HCT116 (cell line): ENCODE data around the gene STOML2. TPM values are rescaled to one million over a fixed set of nuclear protein-coding genes. Genes with fewer than 3 reads are reported as not detected.

Experiments
- ATAC-seq: fragments of 200-7000 bp; cut with Tn5 transposase; 2 replicates; pipeline ENCODE4 v1.9.1; 2020; ENCODE audit warnings: mild to moderate bottlenecking, moderate library complexity
- BruUV-seq: library from RNA; stranded (reverse); fragments of 400-500 nt; replicated peaks from 2 replicates; lab custom pipeline; 2021; lab: Mats Ljungman, UMichigan
- CTCF ChIA-PET: fragments of 300-600 bp; sonication (Branson Sonifier 250); formaldehyde crosslinking; loops from one replicate; lab custom pipeline; 2021; ENCODE audit warnings: antibody characterized with exemption; lab: Charles Lee
- POLR2A ChIA-PET: fragments of 300-600, 350-600 bp; sonication (Branson Sonifier 250); formaldehyde crosslinking; loops from one replicate; lab custom pipeline; 2021; ENCODE audit warnings: antibody characterized with exemption; lab: Charles Lee
- RAD21 ChIA-PET, 2 experiments: fragments of 300-600 bp; sonication (Branson Sonifier 250); formaldehyde crosslinking; loops; one replicate each; lab custom pipeline; 2023; ENCODE audit warnings: low total read pairs in 2 of 2; ENCODE audit not compliant: uncharacterized antibody in 2 of 2, unreplicated experiment in 2 of 2, low non-redundant PET in 1 of 2; lab: Charles Lee
- DNase-seq: peaks from one replicate; pipeline ENCODE4 v3.0.0-alpha.2; 2010; ENCODE audit warnings: low read depth, low spot score
- H2AFZ ChIP-seq: fragments of 200-600 bp; shearing (Covaris generic), sonication (generic); 2 replicates; pipeline ENCODE4 v1.6.1; 2017; ENCODE audit warnings: low read depth, mixed run types, mixed read lengths, antibody characterized with exemption, low read length; ENCODE audit not compliant: poor library complexity, severe bottlenecking
- H3K27ac ChIP-seq: 2 replicates; pipeline ENCODE4 v1.5.1; 2012; ENCODE audit warnings: low read depth, low read length
- H3K27me3 ChIP-seq: fragments of 200-600 bp; sonication (generic); 2 replicates; pipeline ENCODE4 v1.6.1; 2016; ENCODE audit warnings: mixed run types, low read length, mixed read lengths; ENCODE audit not compliant: insufficient read depth
- H3K36me3 ChIP-seq, 2 experiments: fragments of 200-500 bp in 1 of 2; fragments of 200-600 bp in 1 of 2; sonication (Bioruptor generic) in 1 of 2; sonication (generic) in 1 of 2; 2 replicates each; pipeline versions ENCODE4 v1.5.1 to v1.6.1; 2014 to 2016; ENCODE audit warnings: low read length in 2 of 2, inconsistent platforms in 1 of 2, mixed read lengths in 1 of 2, mixed run types in 1 of 2; ENCODE audit not compliant: insufficient read depth in 2 of 2, control insufficient read depth in 1 of 2
- H3K4me1 ChIP-seq, 2 experiments: fragments of 200-600 bp in 1 of 2; sonication (generic) in 1 of 2; 2 replicates each; pipeline versions ENCODE4 v1.5.1 to v1.6.1; 2012 to 2017; ENCODE audit warnings: low read length in 2 of 2, inconsistent platforms in 1 of 2, mild to moderate bottlenecking in 1 of 2, mixed read lengths in 1 of 2, mixed run types in 1 of 2, moderate library complexity in 1 of 2; ENCODE audit not compliant: insufficient read depth in 2 of 2, control insufficient read depth in 1 of 2
- H3K4me2 ChIP-seq: fragments of 200-600 bp; sonication (generic); 2 replicates; pipeline ENCODE4 v1.6.1; 2017; ENCODE audit warnings: mixed run types, low read length, mixed read lengths
- H3K4me3 ChIP-seq, 2 experiments: fragments of 200-600 bp in 1 of 2; sonication (generic) in 1 of 2; replicated peaks in 1 of 2; 2 replicates each; pipeline ENCODE4 v1.5.1; 2011 to 2016; ENCODE audit warnings: low read length in 2 of 2, control low read depth in 1 of 2, low read depth in 1 of 2, mild to moderate bottlenecking in 1 of 2, mixed read lengths in 1 of 2, mixed run types in 1 of 2
- H3K79me2 ChIP-seq: fragments of 200-600 bp; sonication (generic); 2 replicates; pipeline ENCODE4 v1.6.1; 2017; ENCODE audit warnings: mild to moderate bottlenecking, mixed run types, low read length, moderate library complexity, mixed read lengths; ENCODE audit not compliant: insufficient read depth
- H3K9ac ChIP-seq: fragments of 200-600 bp; sonication (generic); 2 replicates; pipeline ENCODE4 v1.6.1; 2016; ENCODE audit warnings: low read length, mixed read lengths
- H3K9me2 ChIP-seq: fragments of 200-600 bp; sonication (generic), shearing (Covaris generic); 2 replicates; pipeline ENCODE4 v1.6.1; 2017; ENCODE audit warnings: mixed run types, mild to moderate bottlenecking, moderate library complexity; ENCODE audit not compliant: insufficient read depth
- H3K9me3 ChIP-seq, 2 experiments: fragments of 200-500 bp in 1 of 2; fragments of 200-600 bp in 1 of 2; sonication (Bioruptor generic) in 1 of 2; sonication (generic) in 1 of 2; 2 replicates each; pipeline ENCODE4 v1.6.1; 2014 to 2017; ENCODE audit warnings: low read length in 2 of 2, mixed read lengths in 2 of 2, inconsistent platforms in 1 of 2, low read depth in 1 of 2, mild to moderate bottlenecking in 1 of 2, mixed run types in 1 of 2, moderate library complexity in 1 of 2; ENCODE audit not compliant: control insufficient read depth in 1 of 2, insufficient read depth in 1 of 2
- H4K20me1 ChIP-seq: fragments of 200-600 bp; sonication (generic), shearing (Covaris generic); 2 replicates; pipeline ENCODE4 v1.6.1; 2017; ENCODE audit warnings: mixed run types, mild to moderate bottlenecking, moderate library complexity; ENCODE audit not compliant: insufficient read depth
- EZH2phosphoT487 ChIP-seq: fragments of 200-600 bp; IDR thresholded peaks from 2 replicates; pipeline ENCODE4 v1.6.1; 2018; ENCODE audit warnings: antibody characterized with exemption, borderline replicate concordance
- FOSL1 ChIP-seq: IDR thresholded peaks from 2 replicates; pipeline ENCODE4 v1.6.1; 2012; ENCODE audit warnings: low read depth
- SRF ChIP-seq: IDR thresholded peaks from 2 replicates; pipeline ENCODE4 v1.6.1; 2012; ENCODE audit warnings: low read depth
- ZFX ChIP-seq: fragments of 450-650 bp; IDR thresholded peaks from 2 replicates; pipeline ENCODE4 v1.6.1; 2017
- ZNF274 ChIP-seq: fragments of 200-500 bp; sonication (Bioruptor generic); IDR thresholded peaks from 2 replicates; pipeline ENCODE4 v1.6.1; 2014; ENCODE audit warnings: mild to moderate bottlenecking, low read depth, low read length, inconsistent platforms
- intact Hi-C: fragments of 100-400 bp; cut with micrococcal nuclease; formaldehyde crosslinking; loops from 2 replicates; pipeline ENCODE4 v1.10.0; 2022
- total RNA-seq: library from RNA; stranded (reverse); gene quantifications from one replicate; pipeline ENCODE4 v1.2.1, GENCODE V29; 2021; ENCODE audit not compliant: unreplicated experiment

Gene STOML2
- total RNA-seq, 1 experiment from 2014 or later: 245 TPM

DNA sequence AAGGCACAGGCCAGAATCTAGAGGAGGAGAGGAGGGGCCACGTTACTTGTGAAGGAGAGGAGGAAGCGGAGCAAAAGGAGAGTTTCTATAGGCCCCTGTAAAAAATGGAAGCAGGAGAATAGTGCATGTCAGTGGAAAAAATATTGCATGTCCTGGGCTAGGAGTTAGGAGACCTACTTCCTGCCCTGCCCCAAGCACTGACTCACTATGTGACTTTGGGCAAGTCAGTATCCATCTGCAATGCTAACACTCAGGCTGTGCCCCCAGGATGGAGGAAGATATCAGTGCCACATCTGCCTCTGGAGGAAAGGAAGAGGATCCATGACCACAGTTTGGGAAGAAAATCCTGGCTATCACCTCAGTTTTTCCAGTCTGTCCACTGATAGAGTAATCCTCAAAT lies 13.5 kb downstream of the STOML2 start:
- Histone ChIP-seq H2AFZ (no peak overlapping the region), H3K27me3 (no peaks in the 10 kb centered on the region), H3K36me3 (peaks cover 7 to 17% of the 10 kb centered on the region in 2 experiments; a peak in 3 of 4 replicates), H3K4me1 (no peaks in the 10 kb centered on the region), H3K27ac (no peak overlapping the region), H3K9me3 (no peaks in the 10 kb centered on the region), H3K4me2 (no peak overlapping the region), H3K4me3 (no peak overlapping the region), H3K9ac (no peak overlapping the region), H3K79me2 (no peaks in the 10 kb centered on the region), H3K9me2 (no peaks in the 10 kb centered on the region), H4K20me1 (no peaks in the 10 kb centered on the region)
- DNase-seq (no peak), ATAC-seq (no peak)
- ChIA-PET POLR2A (no interaction called here), CTCF (no interaction called here), RAD21 (no interaction called here)
- TF ChIP-seq ZFX: no peak
- no peak for TF ChIP-seq EZH2phosphoT487
- TF ChIP-seq SRF: no peak
- no peak for TF ChIP-seq FOSL1
- intact Hi-C loops: no loop called here
- BruUV-seq: no TSS peak

DNA sequence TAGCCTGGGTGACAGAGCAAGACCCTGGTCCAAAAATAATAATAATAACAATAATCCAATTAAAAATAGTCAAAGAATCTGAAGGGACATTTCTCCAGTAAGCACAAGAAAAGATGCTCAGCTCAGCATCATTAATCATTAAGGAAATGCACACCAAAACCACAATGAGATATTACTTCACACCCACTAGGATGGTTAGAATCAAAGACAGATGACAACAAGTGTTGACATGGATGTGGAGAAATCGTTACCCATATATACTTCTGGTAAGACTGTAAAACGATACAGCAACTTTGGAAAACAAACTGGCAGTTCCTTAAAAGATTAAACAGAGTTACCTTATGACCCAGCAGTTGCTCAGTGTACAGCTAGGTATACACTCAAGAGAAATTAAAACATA lies 17.9 kb downstream of the STOML2 start:
- CTCF ChIA-PET: no interaction called here
- intact Hi-C loops: no loop called here
- BruUV-seq: no TSS peak

More for the DNA sequence above, 17.9 kb downstream of the STOML2 start:
- Histone ChIP-seq H3K27ac (no peak overlapping the region), H3K4me3 (no peak overlapping the region), H3K27me3 (no peaks in the 10 kb centered on the region), H2AFZ (no peak overlapping the region), H3K36me3 (peaks cover 7 to 10% of the 10 kb centered on the region in 2 experiments; a peak in 3 of 4 replicates), H3K4me1 (peaks cover 3 to 4% of the 10 kb centered on the region in 2 experiments; a peak in 2 of 4 replicates), H3K9me2 (no peaks in the 10 kb centered on the region), H3K9me3 (no peaks in the 10 kb centered on the region), H3K9ac (no peak overlapping the region), H3K4me2 (no peak overlapping the region), H3K79me2 (no peaks in the 10 kb centered on the region), H4K20me1 (no peaks in the 10 kb centered on the region)
- TF ChIP-seq ZNF274: no peak
- no peak for DNase-seq
- ATAC-seq: no peak
- ChIA-PET RAD21 (no interaction called here), POLR2A (no interaction called here)
